Endothelial cell of umbilical vein (primary cell): Measurements from ENCODE around the gene COQ2.

Source experiments
- GATA2 ChIP-seq: IDR thresholded peaks from 2 replicates; pipeline ENCODE4 v1.7.0; 2011; ENCODE audit warnings: low read depth, mild to moderate bottlenecking, moderate library complexity, mixed read lengths, low read length; ENCODE audit not compliant: insufficient read length, insufficient read depth
- JUN ChIP-seq: IDR thresholded peaks from 2 replicates; pipeline ENCODE4 v1.6.1; 2011; ENCODE audit warnings: borderline replicate concordance, low read depth; ENCODE audit not compliant: insufficient read length, insufficient read depth
- MYC ChIP-seq: IDR thresholded peaks from one replicate; pipeline ENCODE4 v1.6.1; 2011; ENCODE audit warnings: mild to moderate bottlenecking, low read depth, low read length
- POLR2A ChIP-seq: IDR thresholded peaks from 2 replicates; pipeline ENCODE4 v1.6.1; 2012; ENCODE audit warnings: low read depth, mild to moderate bottlenecking, control low read depth, low read length
- TF ChIP-seq, protein P1 (sequence below), 2 donors: IDR thresholded peaks; 1 replicate in 1 of 2; 2 replicates in 1 of 2; pipeline ENCODE4 v1.5.1; 2011; ENCODE audit warnings: low read length in 2 of 2, mild to moderate bottlenecking in 2 of 2, moderate library complexity in 2 of 2, control low read depth in 1 of 2, inconsistent platforms in 1 of 2, low read depth in 1 of 2; ENCODE audit not compliant: insufficient read depth in 1 of 2; ENCODE audit errors: extremely low read depth in 1 of 2

DNA sequence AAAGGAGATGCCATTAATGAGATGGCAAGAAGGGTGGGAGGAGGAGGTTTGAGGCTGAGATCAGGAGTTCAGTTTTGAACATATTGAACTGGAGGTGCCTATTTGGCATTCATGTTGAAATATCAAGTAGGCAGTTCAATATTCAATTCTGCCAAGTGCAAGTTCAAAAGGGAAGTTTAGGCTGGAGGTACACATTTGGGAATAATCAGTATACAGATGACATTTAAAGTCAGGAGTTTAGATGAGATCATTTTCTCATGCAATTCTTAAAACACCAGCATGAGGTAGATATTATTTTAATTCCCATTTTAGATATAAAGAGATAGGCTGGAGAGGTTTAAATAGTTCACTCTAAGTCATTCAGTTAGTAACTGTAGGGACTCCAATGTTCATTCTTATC is 26.1 kb downstream of the COQ2 start:
- TF ChIP-seq POLR2A (no peak), GATA2 (no peak), JUN (no peak), MYC (no peak)
- TF ChIP-seq, protein P1, sequence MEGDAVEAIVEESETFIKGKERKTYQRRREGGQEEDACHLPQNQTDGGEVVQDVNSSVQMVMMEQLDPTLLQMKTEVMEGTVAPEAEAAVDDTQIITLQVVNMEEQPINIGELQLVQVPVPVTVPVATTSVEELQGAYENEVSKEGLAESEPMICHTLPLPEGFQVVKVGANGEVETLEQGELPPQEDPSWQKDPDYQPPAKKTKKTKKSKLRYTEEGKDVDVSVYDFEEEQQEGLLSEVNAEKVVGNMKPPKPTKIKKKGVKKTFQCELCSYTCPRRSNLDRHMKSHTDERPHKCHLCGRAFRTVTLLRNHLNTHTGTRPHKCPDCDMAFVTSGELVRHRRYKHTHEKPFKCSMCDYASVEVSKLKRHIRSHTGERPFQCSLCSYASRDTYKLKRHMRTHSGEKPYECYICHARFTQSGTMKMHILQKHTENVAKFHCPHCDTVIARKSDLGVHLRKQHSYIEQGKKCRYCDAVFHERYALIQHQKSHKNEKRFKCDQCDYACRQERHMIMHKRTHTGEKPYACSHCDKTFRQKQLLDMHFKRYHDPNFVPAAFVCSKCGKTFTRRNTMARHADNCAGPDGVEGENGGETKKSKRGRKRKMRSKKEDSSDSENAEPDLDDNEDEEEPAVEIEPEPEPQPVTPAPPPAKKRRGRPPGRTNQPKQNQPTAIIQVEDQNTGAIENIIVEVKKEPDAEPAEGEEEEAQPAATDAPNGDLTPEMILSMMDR (IDR thresholded peaks at IDR 0.05; ENCODE audit: extremely low read depth in 1 of 2, insufficient read depth in 1 of 2, low read depth in 1 of 2, low read length in 2 of 2): no peak
